ENCODE data around the gene NUP210.
A peak's percentile ranks its signal among the peaks of the same experiment; 100 is the strongest.

The NUP210 gene

GRCh38 chr3:13372656-13373055 is 47.5 kb downstream of the NUP210 start:
- DNase-seq = no peak

DNA sequence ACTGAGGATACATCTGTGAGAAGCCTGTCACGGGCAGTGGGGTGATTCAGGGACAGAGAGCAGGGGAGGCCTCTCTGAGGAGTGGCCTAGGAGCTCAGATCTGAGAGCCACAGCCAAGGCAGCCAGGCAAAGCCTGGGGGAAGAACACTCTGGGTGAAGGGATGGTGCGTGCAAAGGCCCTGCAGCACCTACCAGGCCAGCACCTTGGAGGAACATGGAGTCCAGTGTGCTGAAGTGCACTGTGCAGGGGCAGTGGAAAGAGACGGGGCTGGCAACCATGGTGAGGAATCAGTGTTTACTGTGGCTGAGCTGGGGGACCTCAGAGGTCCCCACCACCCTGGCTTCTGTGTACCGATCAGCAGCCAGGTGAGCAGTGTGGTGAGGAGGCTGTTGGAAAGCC is 48.0 kb downstream of the NUP210 start:
- DNase-seq = no peak

GRCh38 chr3:13371100-13372075 is 48.7 kb downstream of the NUP210 start:
- no peak for DNase-seq

GRCh38 chr3:13370609-13371008 is 49.5 kb downstream of the NUP210 start:
- DNase-seq = no peak

DNA sequence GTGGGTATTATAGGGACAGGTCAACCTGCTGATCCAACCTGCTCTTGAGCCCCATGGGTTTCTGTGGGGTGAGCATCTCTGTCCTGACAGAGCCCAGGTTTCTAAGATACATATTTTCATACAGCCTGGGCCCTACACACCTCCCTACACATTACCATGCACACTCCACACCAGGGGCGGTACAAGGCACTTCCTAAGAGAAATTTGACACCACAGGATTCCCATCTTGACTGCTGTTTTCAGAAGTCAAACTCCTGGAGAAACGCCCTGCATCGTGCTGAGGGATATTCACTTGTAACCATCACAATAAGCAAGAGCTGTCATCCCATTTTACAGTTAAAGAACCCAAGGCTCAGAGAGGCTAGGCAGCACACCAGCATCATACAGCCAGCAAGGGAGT is 50.1 kb downstream of the NUP210 start:
- no peak for DNase-seq

GRCh38 chr3:13368834-13369233 is 51.3 kb downstream of the NUP210 start:
- DNase-seq = no peak

DNA sequence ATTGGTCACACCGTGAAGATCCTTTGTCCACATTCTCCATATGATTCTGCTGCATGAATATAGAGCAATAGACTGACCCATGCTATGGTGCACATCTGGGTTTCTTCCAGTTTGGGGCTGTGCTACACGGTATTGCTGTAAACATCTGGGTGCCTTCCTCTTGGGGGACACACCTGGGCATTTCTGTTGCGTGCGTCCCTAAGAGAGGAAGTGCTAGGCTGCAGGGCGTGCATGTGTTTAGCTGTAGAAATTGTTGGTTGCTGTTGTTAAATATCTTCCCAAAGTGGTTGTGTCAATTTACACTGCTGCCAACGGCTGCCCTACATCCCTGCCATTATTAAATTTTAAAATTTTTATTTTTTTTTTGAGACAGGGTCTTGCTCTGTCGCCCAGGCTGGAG is 52.4 kb downstream of the NUP210 start:
- DNase-seq = no peak

DNA sequence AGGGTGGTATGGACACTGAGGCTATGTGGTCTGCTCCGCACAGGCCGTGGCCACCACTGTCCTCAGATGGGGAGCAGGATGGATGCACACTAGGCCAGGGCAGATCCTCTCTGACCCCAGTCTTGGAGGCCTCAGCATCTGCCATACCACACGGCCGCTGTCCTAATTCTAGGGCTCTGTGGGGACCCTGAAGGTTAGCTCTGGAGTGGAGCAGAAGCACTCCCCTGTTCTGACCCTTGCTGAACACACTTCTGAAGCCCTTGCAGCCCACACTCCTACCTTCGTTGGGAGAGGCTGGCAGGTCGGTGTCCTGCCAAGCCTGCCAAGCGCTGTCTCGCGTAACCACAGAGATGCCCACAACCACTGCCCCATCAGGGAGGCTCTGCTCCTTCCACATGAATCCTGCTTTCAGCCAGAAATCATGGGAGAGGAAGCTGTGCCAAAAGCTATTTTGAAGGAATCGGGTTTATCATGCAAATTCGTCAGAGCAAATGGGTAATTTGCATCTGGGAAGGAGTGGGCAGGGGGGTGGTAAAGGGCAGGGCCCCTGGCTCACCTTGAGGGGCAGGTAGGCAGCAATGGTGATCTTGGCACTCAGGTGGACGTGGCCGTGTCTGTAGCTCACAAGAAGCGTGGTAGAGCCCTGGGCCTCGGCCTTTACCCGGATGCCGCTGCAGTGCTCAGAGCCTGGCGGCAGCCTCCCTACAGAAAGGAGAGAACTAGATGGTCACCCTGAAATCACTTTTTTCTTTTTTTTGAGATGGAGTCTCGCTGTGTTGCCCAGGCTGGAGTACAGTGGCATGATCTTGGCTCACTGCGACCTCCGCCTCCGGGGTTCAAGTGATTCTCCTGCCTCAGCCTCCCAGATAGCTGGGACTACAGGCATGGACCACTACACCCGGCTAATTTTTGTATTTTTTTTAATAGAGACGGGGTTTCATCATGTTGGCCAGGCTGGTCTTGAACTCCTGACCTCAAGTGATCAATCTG is 54.4 kb downstream of the NUP210 start:
- DNase-seq = no peak

DNA sequence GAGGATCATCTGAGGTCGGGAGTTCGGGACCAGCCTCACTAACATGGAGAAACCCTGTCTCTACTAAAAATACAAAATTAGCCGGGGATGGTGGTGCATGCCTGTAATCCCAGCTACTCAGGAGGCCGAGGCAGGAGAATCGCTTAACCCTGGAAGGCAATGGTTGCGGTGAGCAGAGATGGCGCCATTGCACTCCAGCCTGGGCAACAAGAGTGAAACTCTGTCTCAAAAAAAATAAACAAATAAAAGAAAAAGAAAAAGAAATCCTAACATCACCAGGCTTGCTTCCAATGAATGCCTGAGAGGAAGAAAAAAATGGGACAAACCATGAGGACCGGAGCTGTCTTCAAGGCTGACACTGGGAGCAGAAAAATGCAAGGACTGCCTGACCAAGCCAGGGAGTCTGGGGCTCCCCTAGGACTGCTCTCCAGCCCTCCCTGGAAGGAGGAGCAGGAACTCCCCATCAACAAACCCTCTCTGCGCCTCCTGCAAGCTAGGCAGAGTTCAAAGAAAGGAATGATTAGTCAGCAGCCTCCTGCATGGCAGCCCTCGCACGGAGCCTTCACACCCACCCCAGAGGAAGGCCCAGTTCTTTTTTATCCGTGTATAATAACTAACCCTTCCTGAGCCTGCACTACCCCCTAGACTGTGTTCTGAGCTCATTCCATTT is 55.4 kb downstream of the NUP210 start:
- DNase-seq = no peak

- no peak for DNase-seq
Observed at GRCh38 chr3:13362551-13362950, 57.6 kb downstream of the NUP210 start.

DNA sequence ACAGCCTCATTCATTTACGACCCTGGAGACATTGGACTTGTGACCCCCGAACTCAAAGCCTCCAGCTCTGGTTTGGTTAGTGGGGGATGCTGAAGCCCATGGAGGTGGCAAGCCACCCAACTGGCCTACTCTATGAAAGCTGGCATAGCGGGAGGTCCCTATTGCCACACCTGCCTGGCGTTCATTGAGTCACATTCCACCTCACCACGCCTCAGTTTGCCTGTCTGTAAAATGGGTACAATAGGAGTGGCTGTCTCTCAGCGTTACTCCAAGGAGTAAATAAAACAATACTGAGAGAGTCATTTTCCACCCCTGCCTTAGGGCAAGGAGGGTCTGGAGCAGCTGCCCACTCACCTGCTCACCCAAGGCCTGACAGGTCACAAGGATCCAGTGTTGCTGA is 60.2 kb downstream of the NUP210 start:
- no peak for DNase-seq

DNA sequence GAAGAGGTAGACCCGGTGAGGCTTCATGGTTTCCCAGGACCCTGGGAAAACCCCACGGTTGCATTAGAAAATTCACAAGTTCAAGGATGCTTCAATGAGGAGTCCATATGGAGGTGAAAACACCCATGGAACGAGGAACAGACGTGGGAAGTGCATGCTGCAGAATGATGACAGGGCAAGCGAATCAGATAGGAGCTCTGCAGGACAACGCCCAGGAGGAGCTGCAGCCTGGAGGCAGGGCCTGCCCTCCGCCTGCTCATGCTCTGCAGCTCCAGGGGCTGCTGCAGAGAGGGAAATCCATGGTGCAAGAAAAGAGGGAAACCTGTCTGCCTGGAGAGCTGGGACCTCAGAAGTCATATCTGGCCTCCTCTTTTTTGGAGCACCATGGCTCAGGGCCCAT is 61.5 kb downstream of the NUP210 start:
- DNase-seq = no peak

DNA sequence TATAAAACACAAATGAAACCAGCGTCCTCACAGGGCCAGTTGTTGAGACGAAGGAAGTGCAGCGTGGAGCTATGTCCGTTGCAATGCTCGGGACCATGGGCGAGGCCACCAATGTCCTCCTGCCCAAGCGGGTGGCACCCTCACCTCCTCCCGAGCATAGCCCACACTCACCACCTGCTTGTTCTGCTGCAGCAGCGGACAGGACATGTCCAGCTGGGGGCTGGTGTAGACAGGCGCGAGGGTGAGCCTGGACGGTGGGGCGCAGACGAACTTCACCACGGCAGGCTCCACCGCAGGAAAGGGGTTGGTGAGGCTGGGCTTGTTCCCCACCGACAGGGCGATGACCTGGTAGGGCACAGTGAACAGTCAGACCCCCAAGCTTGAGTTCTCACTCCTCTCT is 62.1 kb downstream of the NUP210 start:
- DNase-seq = no peak

DNA sequence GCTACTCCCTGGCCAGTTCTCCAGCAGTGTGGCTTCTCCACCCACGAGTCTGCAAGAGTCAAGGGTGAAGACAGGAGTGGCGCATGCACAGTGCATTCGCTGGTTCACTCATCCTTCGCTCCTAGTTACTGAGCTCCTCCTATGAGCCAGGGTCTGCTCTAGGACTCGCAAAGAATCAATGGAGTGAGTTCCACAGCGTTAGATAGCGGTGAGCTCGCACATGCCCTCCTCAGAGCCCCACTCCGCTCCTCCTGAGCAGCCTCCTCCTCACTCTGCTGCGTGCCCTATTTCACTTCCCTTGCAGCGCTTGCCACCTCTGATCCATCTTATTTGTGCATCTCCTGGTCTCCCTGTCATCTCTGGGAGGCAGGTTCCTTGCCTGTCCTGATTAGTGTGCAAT is 63.0 kb downstream of the NUP210 start:
- DNase-seq = no peak

- DNase-seq = peak in 1 of 2 donors; percentile 4
Observed at GRCh38 chr3:13353936-13354542, 66.1 kb downstream of the NUP210 start.

DNA sequence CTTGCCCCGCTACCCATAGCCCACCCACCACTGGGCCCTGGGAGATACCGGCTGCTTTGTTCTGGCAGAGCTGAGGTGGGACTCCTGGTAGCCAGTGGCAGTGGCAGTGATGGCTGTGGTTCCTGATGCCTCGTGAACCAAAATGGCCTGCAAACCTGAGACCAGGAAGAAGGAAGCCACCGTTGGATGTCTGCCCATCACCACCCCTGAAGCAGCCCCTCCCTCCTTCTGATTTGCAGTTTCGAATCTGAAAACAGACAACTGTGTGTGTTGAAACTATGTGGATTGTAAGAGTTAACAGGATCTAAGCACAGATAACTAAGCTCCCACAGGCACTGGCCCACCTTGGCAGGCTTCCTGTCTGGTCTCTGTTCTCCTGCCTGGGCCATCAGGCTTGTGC is 66.6 kb downstream of the NUP210 start:
- no peak for DNase-seq

GRCh38 chr3:13352621-13353131 is 67.4 kb downstream of the NUP210 start:
- peak; percentile 28 to 40 for DNase-seq

DNA sequence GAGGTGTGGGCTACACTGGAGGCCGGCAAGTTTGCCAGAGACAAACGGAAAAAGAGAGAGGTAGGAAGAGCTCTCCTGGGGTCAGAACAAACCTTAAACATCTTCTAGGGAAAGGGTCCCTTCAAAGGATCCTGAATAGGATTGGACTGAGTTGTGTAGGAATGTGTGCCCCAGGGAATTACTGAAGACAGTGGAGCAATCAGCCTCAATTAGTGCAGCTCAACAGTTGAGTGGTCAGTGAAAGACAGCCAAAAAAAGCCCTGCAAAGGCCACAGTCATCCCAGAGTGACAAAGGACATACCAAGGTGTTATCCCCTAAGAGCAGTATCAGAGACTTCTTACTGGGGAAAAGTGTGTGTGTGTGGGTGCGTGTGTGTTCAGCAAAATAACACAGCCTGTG is 70.3 kb downstream of the NUP210 start:
- DNase-seq = no peak

DNA sequence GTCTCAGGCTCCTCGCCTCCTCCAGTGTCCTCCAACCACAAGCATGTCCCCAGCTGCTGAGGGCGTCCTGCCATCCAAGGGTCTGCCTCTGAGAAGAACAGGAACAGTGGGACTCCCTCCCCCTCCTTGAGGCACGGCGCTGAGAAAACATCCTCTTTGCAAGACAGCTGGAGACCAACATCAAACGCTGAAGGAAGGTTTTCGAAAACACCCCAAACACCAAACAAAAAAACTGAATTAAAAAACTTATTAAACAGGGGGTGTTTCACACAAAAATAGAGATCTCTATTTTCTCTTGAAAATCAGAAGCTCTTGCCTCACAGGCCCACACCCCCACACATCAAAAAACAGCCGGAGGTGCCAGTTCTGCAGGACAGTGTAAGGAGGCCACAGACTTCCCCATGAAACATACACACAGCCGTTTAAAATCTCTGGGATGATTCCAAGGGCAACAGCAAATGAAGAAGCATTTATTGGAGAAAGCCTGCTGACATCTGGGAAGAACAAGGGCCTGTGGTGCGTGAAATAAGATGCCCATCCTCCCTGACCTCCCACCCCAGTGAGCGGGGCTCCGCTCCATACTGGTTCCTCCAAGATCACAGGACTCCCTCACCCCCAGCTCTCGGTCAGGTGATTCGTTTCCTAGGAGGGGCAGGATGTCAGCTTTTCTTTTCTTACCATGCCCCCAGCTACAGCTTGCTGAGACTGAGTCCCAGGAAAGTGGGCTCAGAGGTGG is 71.3 kb downstream of the NUP210 start:
- peak; percentile 17 to 23 for DNase-seq

- DNase-seq = no peak
Observed at GRCh38 chr3:13348100-13348499, 72.0 kb downstream of the NUP210 start.

DNA sequence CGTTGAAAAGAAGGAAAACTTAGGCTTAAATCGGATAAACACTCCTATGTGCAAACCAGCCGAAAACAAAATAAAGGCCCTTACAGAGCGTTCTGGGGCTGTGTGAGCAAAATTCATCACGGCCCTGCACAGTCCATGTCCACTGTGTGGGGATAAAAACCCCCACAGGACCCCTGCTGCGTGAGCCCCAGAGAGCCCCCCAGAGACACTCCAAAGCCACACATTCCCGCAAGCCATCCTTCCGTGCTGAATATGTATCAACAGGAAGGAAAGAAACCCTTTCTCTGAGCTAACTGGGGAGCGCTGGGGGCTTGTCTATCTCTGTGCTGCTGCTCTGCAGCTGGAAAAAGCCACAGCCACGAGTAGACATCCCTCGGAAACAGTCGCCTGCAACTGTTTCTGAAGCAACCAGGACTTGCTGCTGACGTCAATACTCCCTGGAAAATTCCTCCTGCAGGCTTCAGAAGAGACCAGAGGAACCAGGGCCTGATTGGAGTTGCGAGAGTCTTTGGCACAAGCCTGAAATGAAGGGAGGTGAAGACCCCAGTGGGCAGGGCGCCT is 72.7 kb downstream of the NUP210 start:
- no peak for DNase-seq

Measured in inflammatory macrophage treated with lipopolysaccharide for 1 hour (primary cell).